Activated CD8-positive, alpha-beta memory T cell treated with anti-CD3 and anti-CD28 coated beads, Interleukin-2, amount 10 ng/mL, durations not matched to agents 7 days and 5 days (primary cell): ENCODE results near the gene ZNF354C. TPM values are rescaled to one million over a fixed set of nuclear protein-coding genes. Genes with fewer than 3 reads are reported as not detected.

Experiments used
- ATAC-seq: fragments of 150-1000 bp; cut with Tn5 transposase; one replicate; pipeline ENCODE4 v1.10.0; 2021; ENCODE audit warnings: moderate library complexity
- CTCF ChIA-PET: fragments of 350-600 bp; sonication (Branson Sonifier 250); formaldehyde crosslinking; loops from one replicate; lab custom pipeline; 2021; ENCODE audit warnings: antibody characterized with exemption; lab: Charles Lee
- DNase-seq: peaks from one replicate; pipeline ENCODE4 v3.0.0-alpha.2; 2020
- H3K27ac Mint-ChIP-seq: one replicate; pipeline ENCODE4 v1.8.0; 2021; ENCODE audit warnings: mild to moderate bottlenecking, mixed read lengths
- H3K27me3 Mint-ChIP-seq: one replicate; pipeline ENCODE4 v1.8.0; 2021; ENCODE audit warnings: mixed read lengths
- H3K36me3 Mint-ChIP-seq: one replicate; pipeline ENCODE4 v1.8.0; 2021; ENCODE audit warnings: mild to moderate bottlenecking, mixed read lengths
- H3K4me1 Mint-ChIP-seq: one replicate; pipeline ENCODE4 v1.8.0; 2021; ENCODE audit warnings: mixed read lengths
- H3K4me3 Mint-ChIP-seq: one replicate; pipeline ENCODE4 v1.8.0; 2021; ENCODE audit warnings: mild to moderate bottlenecking, moderate library complexity, mixed read lengths
- H3K9me3 Mint-ChIP-seq: one replicate; pipeline ENCODE4 v1.8.0; 2022; ENCODE audit warnings: low read depth, mixed read lengths
- total RNA-seq, 2 experiments: library from RNA; stranded (reverse); gene quantifications; one replicate each; pipeline ENCODE4 v1.2.3, GENCODE V29; 2021

The ZNF354C gene
- total RNA-seq, 2 experiments from 2014 or later: 5.0 to 6.0 TPM

GRCh38 chr5:179127136-179128040 is 67.2 kb downstream of the ZNF354C start:
- H3K4me1 Mint-ChIP-seq: no peaks in the 10 kb centered on the region
- CTCF ChIA-PET: no interaction called here

GRCh38 chr5:179128041-179128365 is 67.8 kb downstream of the ZNF354C start:
- CTCF ChIA-PET: no interaction called here
- no peak overlapping the region for H3K4me3 Mint-ChIP-seq
- peaks cover 3% of the 10 kb centered on the region for H3K9me3 Mint-ChIP-seq
- no peaks in the 10 kb centered on the region for H3K4me1 Mint-ChIP-seq
- no peaks in the 10 kb centered on the region for H3K36me3 Mint-ChIP-seq
- H3K27me3 Mint-ChIP-seq: no peaks in the 10 kb centered on the region
- ATAC-seq (no peak), DNase-seq (no peak)
- H3K27ac Mint-ChIP-seq: no peak overlapping the region

More at GRCh38 chr5:179127136-179128040, 67.2 kb downstream of the ZNF354C start:
- no peaks in the 10 kb centered on the region for H3K9me3 Mint-ChIP-seq
- no peaks in the 10 kb centered on the region for H3K27me3 Mint-ChIP-seq
- H3K27ac Mint-ChIP-seq: no peak overlapping the region
- DNase-seq (no peak), ATAC-seq (no peak)
- H3K4me3 Mint-ChIP-seq: no peak overlapping the region
- H3K36me3 Mint-ChIP-seq: no peaks in the 10 kb centered on the region

GRCh38 chr5:179128976-179129375 is 68.8 kb downstream of the ZNF354C start:
- no peaks in the 10 kb centered on the region for H3K36me3 Mint-ChIP-seq
- H3K4me1 Mint-ChIP-seq: no peaks in the 10 kb centered on the region
- CTCF ChIA-PET: no interaction called here
- DNase-seq: no peak
- no peak overlapping the region for H3K27ac Mint-ChIP-seq
- no peak overlapping the region for H3K4me3 Mint-ChIP-seq
- ATAC-seq: no peak
- H3K9me3 Mint-ChIP-seq: peaks cover 5% of the 10 kb centered on the region
- no peaks in the 10 kb centered on the region for H3K27me3 Mint-ChIP-seq

- CTCF ChIA-PET: no interaction called here
- H3K4me1 Mint-ChIP-seq: no peaks in the 10 kb centered on the region
- no peaks in the 10 kb centered on the region for H3K36me3 Mint-ChIP-seq
- H3K4me3 Mint-ChIP-seq: no peak overlapping the region
- H3K9me3 Mint-ChIP-seq: peaks cover 9% of the 10 kb centered on the region
- no peaks in the 10 kb centered on the region for H3K27me3 Mint-ChIP-seq
- no peak overlapping the region for H3K27ac Mint-ChIP-seq
- DNase-seq (no peak), ATAC-seq (no peak)
Measured at GRCh38 chr5:179129607-179130071, 69.5 kb downstream of the ZNF354C start.

GRCh38 chr5:179130101-179130681 is 70.0 kb downstream of the ZNF354C start:
- ATAC-seq (no peak), DNase-seq (no peak)
- CTCF ChIA-PET: no interaction called here
- Mint-ChIP-seq H3K4me1 (no peaks in the 10 kb centered on the region), H3K27ac (no peak overlapping the region), H3K36me3 (peaks cover 2% of the 10 kb centered on the region), H3K27me3 (no peaks in the 10 kb centered on the region), H3K4me3 (no peak overlapping the region), H3K9me3 (peaks cover 11% of the 10 kb centered on the region)

GRCh38 chr5:179131321-179131835 is 71.2 kb downstream of the ZNF354C start:
- H3K27me3 Mint-ChIP-seq: no peaks in the 10 kb centered on the region
- CTCF ChIA-PET: no interaction called here
- H3K27ac Mint-ChIP-seq: no peak overlapping the region
- H3K9me3 Mint-ChIP-seq: peaks cover 12% of the 10 kb centered on the region
- H3K4me3 Mint-ChIP-seq: no peak overlapping the region
- no peaks in the 10 kb centered on the region for H3K4me1 Mint-ChIP-seq
- no peak for DNase-seq
- H3K36me3 Mint-ChIP-seq: peaks cover 3% of the 10 kb centered on the region
- no peak for ATAC-seq

GRCh38 chr5:179131886-179132585 is 71.9 kb downstream of the ZNF354C start:
- CTCF ChIA-PET: no interaction called here
- DNase-seq (no peak), ATAC-seq (no peak)
- no peaks in the 10 kb centered on the region for H3K27me3 Mint-ChIP-seq
- peaks cover 12% of the 10 kb centered on the region for H3K9me3 Mint-ChIP-seq
- H3K27ac Mint-ChIP-seq: no peak overlapping the region
- H3K36me3 Mint-ChIP-seq: peaks cover 3% of the 10 kb centered on the region
- no peak overlapping the region for H3K4me3 Mint-ChIP-seq
- H3K4me1 Mint-ChIP-seq: no peaks in the 10 kb centered on the region

- Mint-ChIP-seq H3K4me3 (no peak overlapping the region), H3K27ac (no peak overlapping the region), H3K4me1 (no peaks in the 10 kb centered on the region), H3K27me3 (no peaks in the 10 kb centered on the region), H3K36me3 (peaks cover 3% of the 10 kb centered on the region), H3K9me3 (peaks cover 12% of the 10 kb centered on the region)
- ATAC-seq (no peak), DNase-seq (no peak)
- CTCF ChIA-PET: no interaction called here
Measured at GRCh38 chr5:179132586-179133355, 72.6 kb downstream of the ZNF354C start.

Other genes starting within 250 kb of the ZNF354C start
- gene ZNF354B, start 200.4 kb upstream of the ZNF354C start, total RNA-seq: 10 to 100 TPM in 1 of 2 experiments, 1 to 10 TPM in 1; 9.2 to 15.2 TPM
- under 1 TPM in 1 of 2 experiments, not detected in 1; 0.19 TPM for gene ZFP2, start 164.5 kb upstream of the ZNF354C start, total RNA-seq
- gene ZNF454, start 119.2 kb upstream of the ZNF354C start, total RNA-seq: not detected
- gene GRM6, start 65.1 kb upstream of the ZNF354C start, total RNA-seq: not detected
- 1 to 10 TPM; 3.5 to 3.8 TPM for gene ZNF879, start 36.6 kb upstream of the ZNF354C start, total RNA-seq